ENCODE data around the gene STAC3. TPM values are rescaled to one million over a fixed set of nuclear protein-coding genes. Genes with fewer than 3 reads are reported as not detected.

STAC3 gene
- total RNA-seq, 6 experiments from 2014 or later: 0.21 to 1.1 (median 0.58) TPM

- no peak overlapping the region for H3K4me3 Mint-ChIP-seq
- no peaks in the 10 kb centered on the region for H3K9me3 Mint-ChIP-seq
- H3K27me3 Mint-ChIP-seq (ENCODE audit: insufficient read depth): no peaks in the 10 kb centered on the region; the same call in 1 of the 2 replicates
- H3K4me1 Mint-ChIP-seq (ENCODE audit: low read depth): peaks cover 27% of the 10 kb centered on the region
- peak; percentile 19; the same call in 1 of the 2 replicates for TF ChIP-seq CTCF (IDR thresholded peaks at IDR 0.05)
- no peak for DNase-seq
- H3K36me3 Mint-ChIP-seq (ENCODE audit: low read depth): peaks cover 23% of the 10 kb centered on the region
- H3K27ac Mint-ChIP-seq: 0 out of 2 replicates have a peak overlapping the region, but pooled peaks have one; percentile 1
Measured at GRCh38 chr12:57270966-57271470, 20.0 kb upstream of the STAC3 start.

- no peak for TF ChIP-seq CTCF (IDR thresholded peaks at IDR 0.05)
- peak; percentile 52 for DNase-seq
- Mint-ChIP-seq H3K27me3 (ENCODE audit: insufficient read depth) (no peaks in the 10 kb centered on the region; the same call in 1 of the 2 replicates), H3K27ac (peak overlapping the region; percentile 70), H3K9me3 (no peaks in the 10 kb centered on the region), H3K4me1 (ENCODE audit: low read depth) (peaks cover 27% of the 10 kb centered on the region), H3K36me3 (ENCODE audit: low read depth) (peaks cover 14% of the 10 kb centered on the region), H3K4me3 (no peak overlapping the region)
Measured at GRCh38 chr12:57268264-57268663, 17.3 kb upstream of the STAC3 start.

GRCh38 chr12:57266681-57267080 is 15.7 kb upstream of the STAC3 start:
- Mint-ChIP-seq H3K27me3 (ENCODE audit: insufficient read depth) (no peaks in the 10 kb centered on the region; the same call in 1 of the 2 replicates), H3K4me3 (no peak overlapping the region), H3K9me3 (no peaks in the 10 kb centered on the region), H3K27ac (no peak overlapping the region), H3K4me1 (ENCODE audit: low read depth) (peaks cover 14% of the 10 kb centered on the region), H3K36me3 (ENCODE audit: low read depth) (peaks cover 14% of the 10 kb centered on the region)
- no peak for DNase-seq
- no peak for TF ChIP-seq CTCF (IDR thresholded peaks at IDR 0.05)

GRCh38 chr12:57263096-57263495 is 12.1 kb upstream of the STAC3 start:
- Mint-ChIP-seq H3K27me3 (ENCODE audit: insufficient read depth) (no peaks in the 10 kb centered on the region; the same call in 1 of the 2 replicates), H3K4me1 (ENCODE audit: low read depth) (peaks cover 8% of the 10 kb centered on the region), H3K36me3 (ENCODE audit: low read depth) (peaks cover 6% of the 10 kb centered on the region; the same call in 1 of the 2 replicates), H3K9me3 (no peaks in the 10 kb centered on the region), H3K4me3 (no peak overlapping the region), H3K27ac (no peak overlapping the region)
- no peak for TF ChIP-seq CTCF (IDR thresholded peaks at IDR 0.05)
- no peak for DNase-seq

GRCh38 chr12:57262126-57262822 is 11.3 kb upstream of the STAC3 start:
- no peaks in the 10 kb centered on the region for H3K9me3 Mint-ChIP-seq
- H3K27me3 Mint-ChIP-seq (ENCODE audit: insufficient read depth): no peaks in the 10 kb centered on the region; the same call in 1 of the 2 replicates
- H3K27ac Mint-ChIP-seq: no peak overlapping the region

More at GRCh38 chr12:57262126-57262822, 11.3 kb upstream of the STAC3 start:
- no peak for DNase-seq
- Mint-ChIP-seq H3K4me3 (no peak overlapping the region), H3K36me3 (ENCODE audit: low read depth) (peaks cover 4% of the 10 kb centered on the region; the same call in 1 of the 2 replicates), H3K4me1 (ENCODE audit: low read depth) (peaks cover 7% of the 10 kb centered on the region)
- no peak for TF ChIP-seq CTCF (IDR thresholded peaks at IDR 0.05)

Measured in HFFc6 (cell line).